T-helper 22 cell (primary cell): ENCODE results near the gene OR52E6.

Experiments
- DNase-seq: peaks from one replicate; pipeline ENCODE4 v3.0.0-alpha.2; 2020; ENCODE audit warnings: low read depth

The OR52E6 gene

GRCh38 chr11:5796541-5796940 lies 45.2 kb downstream of the OR52E6 start:
- DNase-seq, result no peak

DNA sequence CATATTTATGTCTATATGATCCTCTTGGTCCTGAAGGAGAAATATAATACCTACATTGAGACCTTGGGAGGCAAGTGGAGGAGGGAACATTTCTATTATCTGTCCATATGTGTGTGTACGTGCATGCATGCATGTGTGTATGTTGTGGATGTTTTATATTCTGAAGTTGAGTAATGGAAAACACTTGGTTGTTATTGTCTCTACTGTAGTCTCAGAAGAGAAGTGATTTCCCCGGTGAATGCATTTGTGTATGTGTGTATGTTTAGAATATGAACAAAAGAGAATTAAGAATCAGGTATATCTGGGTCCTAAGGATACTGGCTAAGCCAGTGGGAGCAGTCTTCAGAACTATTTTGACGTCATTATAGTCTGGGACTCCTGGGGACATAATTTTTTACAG lies 50.5 kb downstream of the OR52E6 start, which contains the start of gene OR52N1:
Gene OR52N1 (minus strand): TSS at position 101 of the 400 bp plus-strand sequence. CDS start 2,449 bp downstream, outside the sequence.
- DNase-seq, result no peak
